Endothelial cell of umbilical vein (primary cell): ENCODE results near the gene AKAP6. TPM values are rescaled to one million over a fixed set of nuclear protein-coding genes. Genes with fewer than 3 reads are reported as not detected.

Experiments used
- BruUV-seq: library from RNA; stranded (reverse); fragments of 400-500 nt; replicated peaks from 2 replicates; lab custom pipeline; 2021; lab: Mats Ljungman, UMichigan
- CTCF ChIA-PET: fragments of 300-600, 350-600 bp; sonication (Branson Sonifier 250); formaldehyde crosslinking; loops from one replicate; lab custom pipeline; 2021; ENCODE audit warnings: antibody characterized with exemption, inconsistent platforms; lab: Charles Lee
- POLR2A ChIA-PET: fragments of 300-600, 350-600 bp; sonication (Branson Sonifier 250); formaldehyde crosslinking; loops from one replicate; lab custom pipeline; 2021; ENCODE audit warnings: antibody characterized with exemption, inconsistent platforms; lab: Charles Lee
- DNase-seq: peaks from one replicate; pipeline ENCODE4 v3.0.0-alpha.2; 2011; ENCODE audit warnings: low read depth, low spot score
- FAIRE-seq: peaks from 2 replicates; lab custom pipeline; 2011; peaks lifted over from hg19 to GRCh38; lab: Jason Lieb, UNC
- H2AFZ ChIP-seq: 2 replicates; pipeline ENCODE4 v1.6.0; 2012; ENCODE audit warnings: low read depth, low read length, control low read depth, inconsistent platforms
- H3K27ac ChIP-seq: 2 replicates; pipeline ENCODE4 v1.5.1; 2011; ENCODE audit warnings: low read depth, mild to moderate bottlenecking, control low read depth, low read length, moderate library complexity; ENCODE audit not compliant: insufficient read depth
- H3K27me3 ChIP-seq, 2 experiments: 2 replicates each; pipeline versions ENCODE4 v1.6.0 to v1.6.1; 2011; ENCODE audit warnings: low read length in 2 of 2, mixed read lengths in 1 of 2; ENCODE audit not compliant: control insufficient read depth in 2 of 2, insufficient read depth in 2 of 2
- H3K36me3 ChIP-seq, 2 experiments: 2 replicates in 1 of 2; 3 replicates in 1 of 2; pipeline ENCODE4 v1.5.1; 2011; ENCODE audit warnings: low read length in 2 of 2, mild to moderate bottlenecking in 1 of 2, moderate library complexity in 1 of 2; ENCODE audit not compliant: control insufficient read depth in 2 of 2, insufficient read depth in 2 of 2; ENCODE audit errors: extremely low read depth in 1 of 2
- H3K4me1 ChIP-seq: 3 replicates; pipeline ENCODE4 v1.5.1; 2011; ENCODE audit warnings: mild to moderate bottlenecking, low read length; ENCODE audit not compliant: control insufficient read depth, insufficient read depth; ENCODE audit errors: extremely low read depth
- H3K4me2 ChIP-seq: 2 replicates; pipeline ENCODE4 v1.6.1; 2011; ENCODE audit warnings: low read length, control low read depth, mixed read lengths; ENCODE audit not compliant: insufficient read depth
- H3K4me3 ChIP-seq, 3 experiments: fragments of 200-600 bp in 1 of 3; sonication (generic), shearing (Covaris generic) in 1 of 3; replicated peaks in 1 of 3; 2 replicates each; pipeline ENCODE4 v1.5.1; 2011 to 2016; ENCODE audit warnings: control low read depth in 3 of 3, low read length in 3 of 3, mild to moderate bottlenecking in 2 of 3, inconsistent platforms in 1 of 3, low read depth in 1 of 3, moderate library complexity in 1 of 3; ENCODE audit not compliant: insufficient read depth in 1 of 3
- H3K79me2 ChIP-seq: 2 replicates; pipeline ENCODE4 v1.6.0; 2012; ENCODE audit warnings: low read length, inconsistent platforms; ENCODE audit not compliant: control insufficient read depth, insufficient read depth
- H3K9ac ChIP-seq: replicated peaks from 2 replicates; pipeline ENCODE3; 2011; ENCODE audit warnings: low read length, control low read depth; ENCODE audit not compliant: insufficient read depth; ENCODE audit errors: extremely low read depth
- H3K9me1 ChIP-seq: replicated peaks from 3 replicates; pipeline ENCODE4 v1.6.0; 2011; ENCODE audit warnings: mild to moderate bottlenecking, low read length; ENCODE audit not compliant: control insufficient read depth, insufficient read depth; ENCODE audit errors: extremely low read depth
- H3K9me3 ChIP-seq: replicated peaks from 2 replicates; pipeline ENCODE4 v1.5.1; 2012; ENCODE audit warnings: low read length, inconsistent platforms; ENCODE audit not compliant: control insufficient read depth, insufficient read depth
- H4K20me1 ChIP-seq: replicated peaks from 2 replicates; pipeline ENCODE3; 2011; ENCODE audit warnings: mild to moderate bottlenecking, low read length; ENCODE audit not compliant: control insufficient read depth, insufficient read depth; ENCODE audit errors: extremely low read depth
- EZH2 ChIP-seq: IDR thresholded peaks from 2 replicates; pipeline ENCODE4 v1.6.1; 2012; ENCODE audit warnings: borderline replicate concordance, low read depth, mild to moderate bottlenecking, moderate library complexity, low read length, inconsistent platforms; ENCODE audit not compliant: severe bottlenecking
- FOS ChIP-seq: IDR thresholded peaks from 2 replicates; pipeline ENCODE4 v1.6.1; 2011; ENCODE audit warnings: mild to moderate bottlenecking, low read length, moderate library complexity, borderline replicate concordance; ENCODE audit not compliant: insufficient read depth
- GATA2 ChIP-seq: IDR thresholded peaks from 2 replicates; pipeline ENCODE4 v1.7.0; 2011; ENCODE audit warnings: low read depth, mild to moderate bottlenecking, moderate library complexity, mixed read lengths, low read length; ENCODE audit not compliant: insufficient read length, insufficient read depth
- JUN ChIP-seq: IDR thresholded peaks from 2 replicates; pipeline ENCODE4 v1.6.1; 2011; ENCODE audit warnings: borderline replicate concordance, low read depth; ENCODE audit not compliant: insufficient read length, insufficient read depth
- MYC ChIP-seq: IDR thresholded peaks from one replicate; pipeline ENCODE4 v1.6.1; 2011; ENCODE audit warnings: mild to moderate bottlenecking, low read depth, low read length
- POLR2A ChIP-seq: IDR thresholded peaks from 2 replicates; pipeline ENCODE4 v1.6.1; 2012; ENCODE audit warnings: low read depth, mild to moderate bottlenecking, control low read depth, low read length
- POLR2AphosphoS5 ChIP-seq: IDR thresholded peaks from 2 replicates; pipeline ENCODE4 v1.6.1; 2012; ENCODE audit warnings: low read depth, mild to moderate bottlenecking, control low read depth, low read length, moderate library complexity; ENCODE audit not compliant: insufficient read depth
- dilution Hi-C: fragments of 300-500 bp; cut with MboI; formaldehyde crosslinking; loops from one replicate; pipeline ENCODE4 v1.15.0; 2019; ENCODE audit warnings: low sequenced_read_pairs; ENCODE audit not compliant: extremely low pct_ligation_motif_present
- intact Hi-C: fragments of 100-400 bp; cut with micrococcal nuclease; formaldehyde crosslinking; loops from one replicate; pipeline ENCODE4 v1.10.0; 2022
- polyA plus RNA-seq, 4 experiments: library from polyadenylated mRNA; depleted of rRNA in 3 of 4; stranded (reverse) in 3 of 4; unstranded in 1 of 4; fragments of >200 nt; gene quantifications; 2 replicates each; pipeline versions ENCODE4 v1.2.1 to v1.2.3, GENCODE V29; 2011 to 2012; ENCODE audit warnings: missing spikeins in 1 of 4
- total RNA-seq: library from RNA; stranded (reverse); gene quantifications from 2 replicates; pipeline ENCODE4 v1.2.3, GENCODE V29; 2021
- TF ChIP-seq, protein P1 (sequence below), 2 donors: IDR thresholded peaks; 1 replicate in 1 of 2; 2 replicates in 1 of 2; pipeline ENCODE4 v1.5.1; 2011; ENCODE audit warnings: low read length in 2 of 2, mild to moderate bottlenecking in 2 of 2, moderate library complexity in 2 of 2, control low read depth in 1 of 2, inconsistent platforms in 1 of 2, low read depth in 1 of 2; ENCODE audit not compliant: insufficient read depth in 1 of 2; ENCODE audit errors: extremely low read depth in 1 of 2
- TF ChIP-seq, protein P2 (sequence below): IDR thresholded peaks from 2 replicates; pipeline ENCODE4 v1.6.1; 2011; ENCODE audit not compliant: insufficient read depth, insufficient read length

The AKAP6 gene
- total and polyA plus RNA-seq, 2 donors (not counting 3 experiments of a cell fraction or from before 2014, with no cell fraction given), result 0.03 to 0.49 TPM

DNA sequence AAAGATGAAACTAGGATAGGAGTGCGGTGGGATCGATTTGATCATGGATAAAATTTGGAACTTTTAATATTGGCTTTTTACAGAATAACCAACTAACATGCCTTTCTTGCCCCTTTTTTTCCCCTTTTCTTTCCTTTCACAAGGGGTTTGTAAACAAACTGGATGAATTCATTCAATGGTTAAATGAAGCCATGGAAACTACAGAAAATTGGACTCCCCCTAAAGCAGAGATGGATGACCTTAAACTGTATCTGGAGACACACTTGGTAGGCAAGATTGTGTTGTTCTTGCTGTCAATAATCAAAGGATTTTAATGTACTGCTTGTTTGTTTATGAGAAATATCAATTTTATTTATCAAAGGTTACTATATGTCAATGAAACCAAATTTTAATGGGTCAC lies 247.9 kb downstream of the AKAP6 start:
- no peaks in the 10 kb centered on the region for H3K9me1 ChIP-seq
- BruUV-seq, result no TSS peak
- H3K4me2 ChIP-seq, result no peak overlapping the region
- H3K36me3 ChIP-seq, result no peaks in the 10 kb centered on the region
- DNase-seq (no peak), FAIRE-seq (no peak)
- no peak overlapping the region for H3K9ac ChIP-seq
- no peak overlapping the region for H3K27ac ChIP-seq
- ChIA-PET CTCF (interaction anchor here (0.6 to 1.6 kb wide), 4 partner anchors 257 to 1746 kb away, joined by 3 to 10 read pairs (median 4); no protein-coding TSS in a partner anchor), POLR2A (no interaction called here)
- H3K79me2 ChIP-seq, result no peaks in the 10 kb centered on the region
- no peak overlapping the region for H2AFZ ChIP-seq
- dilution Hi-C loops, result no loop called here
- peaks cover 20 to 36% of the 10 kb centered on the region in 2 experiments for H3K27me3 ChIP-seq
- H3K4me3 ChIP-seq, result no peak overlapping the region
- H4K20me1 ChIP-seq, result no peaks in the 10 kb centered on the region
- intact Hi-C loops, result loop anchor here (1.0 to 2.0 kb wide), 8 partner anchors 421 to 1746 kb away; no protein-coding TSS in a partner anchor
- H3K9me3 ChIP-seq, result no peaks in the 10 kb centered on the region
- no peak for TF ChIP-seq MYC
- TF ChIP-seq, protein P1, sequence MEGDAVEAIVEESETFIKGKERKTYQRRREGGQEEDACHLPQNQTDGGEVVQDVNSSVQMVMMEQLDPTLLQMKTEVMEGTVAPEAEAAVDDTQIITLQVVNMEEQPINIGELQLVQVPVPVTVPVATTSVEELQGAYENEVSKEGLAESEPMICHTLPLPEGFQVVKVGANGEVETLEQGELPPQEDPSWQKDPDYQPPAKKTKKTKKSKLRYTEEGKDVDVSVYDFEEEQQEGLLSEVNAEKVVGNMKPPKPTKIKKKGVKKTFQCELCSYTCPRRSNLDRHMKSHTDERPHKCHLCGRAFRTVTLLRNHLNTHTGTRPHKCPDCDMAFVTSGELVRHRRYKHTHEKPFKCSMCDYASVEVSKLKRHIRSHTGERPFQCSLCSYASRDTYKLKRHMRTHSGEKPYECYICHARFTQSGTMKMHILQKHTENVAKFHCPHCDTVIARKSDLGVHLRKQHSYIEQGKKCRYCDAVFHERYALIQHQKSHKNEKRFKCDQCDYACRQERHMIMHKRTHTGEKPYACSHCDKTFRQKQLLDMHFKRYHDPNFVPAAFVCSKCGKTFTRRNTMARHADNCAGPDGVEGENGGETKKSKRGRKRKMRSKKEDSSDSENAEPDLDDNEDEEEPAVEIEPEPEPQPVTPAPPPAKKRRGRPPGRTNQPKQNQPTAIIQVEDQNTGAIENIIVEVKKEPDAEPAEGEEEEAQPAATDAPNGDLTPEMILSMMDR (IDR thresholded peaks at IDR 0.05; ENCODE audit: extremely low read depth in 1 of 2, insufficient read depth in 1 of 2, low read depth in 1 of 2, low read length in 2 of 2), result no peak
- TF ChIP-seq EZH2, result no peak
- TF ChIP-seq FOS, result no peak
- no peak for TF ChIP-seq POLR2AphosphoS5
- TF ChIP-seq POLR2A, result no peak
- TF ChIP-seq, protein P2, sequence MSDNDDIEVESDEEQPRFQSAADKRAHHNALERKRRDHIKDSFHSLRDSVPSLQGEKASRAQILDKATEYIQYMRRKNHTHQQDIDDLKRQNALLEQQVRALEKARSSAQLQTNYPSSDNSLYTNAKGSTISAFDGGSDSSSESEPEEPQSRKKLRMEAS, result no peak
- TF ChIP-seq GATA2, result no peak
- no peak for TF ChIP-seq JUN
- H3K4me1 ChIP-seq, result no peaks in the 10 kb centered on the region
